ENCODE results near the gene MPRIP.

- TF ChIP-seq, protein P1, sequence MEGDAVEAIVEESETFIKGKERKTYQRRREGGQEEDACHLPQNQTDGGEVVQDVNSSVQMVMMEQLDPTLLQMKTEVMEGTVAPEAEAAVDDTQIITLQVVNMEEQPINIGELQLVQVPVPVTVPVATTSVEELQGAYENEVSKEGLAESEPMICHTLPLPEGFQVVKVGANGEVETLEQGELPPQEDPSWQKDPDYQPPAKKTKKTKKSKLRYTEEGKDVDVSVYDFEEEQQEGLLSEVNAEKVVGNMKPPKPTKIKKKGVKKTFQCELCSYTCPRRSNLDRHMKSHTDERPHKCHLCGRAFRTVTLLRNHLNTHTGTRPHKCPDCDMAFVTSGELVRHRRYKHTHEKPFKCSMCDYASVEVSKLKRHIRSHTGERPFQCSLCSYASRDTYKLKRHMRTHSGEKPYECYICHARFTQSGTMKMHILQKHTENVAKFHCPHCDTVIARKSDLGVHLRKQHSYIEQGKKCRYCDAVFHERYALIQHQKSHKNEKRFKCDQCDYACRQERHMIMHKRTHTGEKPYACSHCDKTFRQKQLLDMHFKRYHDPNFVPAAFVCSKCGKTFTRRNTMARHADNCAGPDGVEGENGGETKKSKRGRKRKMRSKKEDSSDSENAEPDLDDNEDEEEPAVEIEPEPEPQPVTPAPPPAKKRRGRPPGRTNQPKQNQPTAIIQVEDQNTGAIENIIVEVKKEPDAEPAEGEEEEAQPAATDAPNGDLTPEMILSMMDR (IDR thresholded peaks at IDR 0.05) = no peak
- TF ChIP-seq POLR2A (IDR thresholded peaks at IDR 0.05) = no peak
Observed at GRCh38 chr17:17106756-17107155, 64.5 kb downstream of the MPRIP start.
